SK-N-SH treated with all-trans-retinoic acid at 6 μM for 48 hours (cell line): ENCODE results near the gene TMED6.

Experiments
- CSDC2 ChIP-seq: fragments of 250-450 bp; sonication (Bioruptor Pico); IDR thresholded peaks from 2 replicates; pipeline ENCODE4 v1.5.0; 2020; ENCODE audit warnings: mild to moderate bottlenecking, moderate library complexity
- CSRNP3 ChIP-seq: fragments of 250-450 bp; sonication (Bioruptor Pico); IDR thresholded peaks from 2 replicates; pipeline ENCODE4 v1.5.1; 2021; ENCODE audit warnings: mild to moderate bottlenecking, moderate library complexity
- ISL1 ChIP-seq: fragments of 250-450 bp; sonication (Bioruptor Pico); IDR thresholded peaks from 2 replicates; pipeline ENCODE4 v2.1.2; 2022; ENCODE audit warnings: mild to moderate bottlenecking, moderate library complexity
- OSR1 ChIP-seq: fragments of 250-450 bp; sonication (Bioruptor Pico); IDR thresholded peaks from 2 replicates; pipeline ENCODE4 v1.8.0; 2022; ENCODE audit warnings: moderate library complexity, mild to moderate bottlenecking, inconsistent platforms
- RARB ChIP-seq: fragments of 250-450 bp; sonication (Bioruptor Pico); IDR thresholded peaks from 2 replicates; pipeline ENCODE4 v1.8.0; 2021; ENCODE audit warnings: mild to moderate bottlenecking, moderate library complexity
- SNAI2 ChIP-seq: fragments of 250-450 bp; sonication (Bioruptor Pico); IDR thresholded peaks from 2 replicates; pipeline ENCODE4 v1.5.0; 2020; ENCODE audit warnings: mild to moderate bottlenecking, moderate library complexity
- ZNF565 ChIP-seq: fragments of 450-650 bp; formaldehyde crosslinking; conservative IDR thresholded peaks from 2 replicates; pipeline ENCODE4 v1.5.0; 2020; ENCODE audit warnings: low read depth, mild to moderate bottlenecking, moderate library complexity
- ZNF70 ChIP-seq: fragments of 450-650 bp; formaldehyde crosslinking; IDR thresholded peaks from 2 replicates; pipeline ENCODE4 v1.5.0; 2020; ENCODE audit warnings: mild to moderate bottlenecking, moderate library complexity
- TF ChIP-seq, protein P1 (sequence below): fragments of 250-450 bp; sonication (Bioruptor Pico); IDR thresholded peaks from 2 replicates; pipeline ENCODE4 v1.5.0; 2020; ENCODE audit warnings: mild to moderate bottlenecking, moderate library complexity
- TF ChIP-seq, protein P2 (sequence below): fragments of 250-450 bp; sonication (Bioruptor Pico); IDR thresholded peaks from 2 replicates; pipeline ENCODE4 v1.8.0; 2021; ENCODE audit warnings: low read depth, mild to moderate bottlenecking, moderate library complexity, borderline replicate concordance

DNA sequence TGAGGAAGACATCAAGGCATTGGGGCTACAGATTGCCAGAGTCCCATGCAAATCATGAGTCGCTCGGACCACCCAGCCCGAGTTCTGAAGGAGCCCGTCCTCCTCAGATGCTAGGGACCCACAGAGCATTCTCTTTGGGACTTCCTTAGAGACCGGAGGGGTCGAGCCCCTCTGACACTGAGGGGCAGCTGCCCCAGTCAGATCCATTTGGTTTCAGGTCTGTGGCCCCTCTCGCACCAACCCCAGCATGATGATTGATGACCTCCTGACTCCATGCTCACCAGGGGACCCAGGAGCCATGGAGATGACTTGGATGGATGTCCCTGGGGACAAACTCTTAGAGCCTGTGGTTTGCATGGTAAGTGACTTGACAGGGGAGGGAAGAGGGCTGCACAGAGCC lies 29.2 kb downstream of the TMED6 start:
- TF ChIP-seq ZNF70 (CRISPR knock-in tag) (no peak), ISL1 (CRISPR knock-in tag) (no peak), CSRNP3 (CRISPR knock-in tag) (no peak), RARB (CRISPR knock-in tag) (no peak), OSR1 (no peak), SNAI2 (CRISPR knock-in tag) (no peak), CSDC2 (CRISPR knock-in tag) (no peak), ZNF565 (CRISPR knock-in tag) (no peak)
- TF ChIP-seq, protein P1, sequence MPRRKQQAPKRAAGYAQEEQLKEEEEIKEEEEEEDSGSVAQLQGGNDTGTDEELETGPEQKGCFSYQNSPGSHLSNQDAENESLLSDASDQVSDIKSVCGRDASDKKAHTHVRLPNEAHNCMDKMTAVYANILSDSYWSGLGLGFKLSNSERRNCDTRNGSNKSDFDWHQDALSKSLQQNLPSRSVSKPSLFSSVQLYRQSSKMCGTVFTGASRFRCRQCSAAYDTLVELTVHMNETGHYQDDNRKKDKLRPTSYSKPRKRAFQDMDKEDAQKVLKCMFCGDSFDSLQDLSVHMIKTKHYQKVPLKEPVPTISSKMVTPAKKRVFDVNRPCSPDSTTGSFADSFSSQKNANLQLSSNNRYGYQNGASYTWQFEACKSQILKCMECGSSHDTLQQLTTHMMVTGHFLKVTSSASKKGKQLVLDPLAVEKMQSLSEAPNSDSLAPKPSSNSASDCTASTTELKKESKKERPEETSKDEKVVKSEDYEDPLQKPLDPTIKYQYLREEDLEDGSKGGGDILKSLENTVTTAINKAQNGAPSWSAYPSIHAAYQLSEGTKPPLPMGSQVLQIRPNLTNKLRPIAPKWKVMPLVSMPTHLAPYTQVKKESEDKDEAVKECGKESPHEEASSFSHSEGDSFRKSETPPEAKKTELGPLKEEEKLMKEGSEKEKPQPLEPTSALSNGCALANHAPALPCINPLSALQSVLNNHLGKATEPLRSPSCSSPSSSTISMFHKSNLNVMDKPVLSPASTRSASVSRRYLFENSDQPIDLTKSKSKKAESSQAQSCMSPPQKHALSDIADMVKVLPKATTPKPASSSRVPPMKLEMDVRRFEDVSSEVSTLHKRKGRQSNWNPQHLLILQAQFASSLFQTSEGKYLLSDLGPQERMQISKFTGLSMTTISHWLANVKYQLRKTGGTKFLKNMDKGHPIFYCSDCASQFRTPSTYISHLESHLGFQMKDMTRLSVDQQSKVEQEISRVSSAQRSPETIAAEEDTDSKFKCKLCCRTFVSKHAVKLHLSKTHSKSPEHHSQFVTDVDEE (CRISPR knock-in tag), result no peak
- TF ChIP-seq, protein P2, sequence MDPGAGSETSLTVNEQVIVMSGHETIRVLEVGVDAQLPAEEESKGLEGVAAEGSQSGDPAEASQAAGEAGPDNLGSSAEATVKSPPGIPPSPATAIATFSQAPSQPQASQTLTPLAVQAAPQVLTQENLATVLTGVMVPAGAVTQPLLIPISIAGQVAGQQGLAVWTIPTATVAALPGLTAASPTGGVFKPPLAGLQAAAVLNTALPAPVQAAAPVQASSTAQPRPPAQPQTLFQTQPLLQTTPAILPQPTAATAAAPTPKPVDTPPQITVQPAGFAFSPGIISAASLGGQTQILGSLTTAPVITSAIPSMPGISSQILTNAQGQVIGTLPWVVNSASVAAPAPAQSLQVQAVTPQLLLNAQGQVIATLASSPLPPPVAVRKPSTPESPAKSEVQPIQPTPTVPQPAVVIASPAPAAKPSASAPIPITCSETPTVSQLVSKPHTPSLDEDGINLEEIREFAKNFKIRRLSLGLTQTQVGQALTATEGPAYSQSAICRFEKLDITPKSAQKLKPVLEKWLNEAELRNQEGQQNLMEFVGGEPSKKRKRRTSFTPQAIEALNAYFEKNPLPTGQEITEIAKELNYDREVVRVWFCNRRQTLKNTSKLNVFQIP, result no peak
